DND-41 (cell line): ENCODE data around the gene LRRC3.

Source experiments
- ATAC-seq: fragments of 200-7000 bp; cut with Tn5 transposase; 3 replicates; pipeline ENCODE4 v1.9.1; 2021; ENCODE audit warnings: low read depth; ENCODE audit not compliant: insufficient read depth
- DNase-seq: peaks from one replicate; pipeline ENCODE4 v3.0.0-alpha.2; 2020
- H2AFZ ChIP-seq: 2 replicates; pipeline ENCODE4 v1.6.0; 2012; ENCODE audit warnings: low read depth, low read length
- H3K27ac ChIP-seq: 2 replicates; pipeline ENCODE4 v1.5.1; 2012; ENCODE audit warnings: low read length, inconsistent platforms
- H3K27me3 ChIP-seq: fragments of 200-600 bp; sonication (generic); 2 replicates; pipeline ENCODE4 v1.6.0; 2012; ENCODE audit warnings: low read length, mild to moderate bottlenecking, inconsistent platforms; ENCODE audit not compliant: insufficient read depth, poor library complexity
- H3K36me3 ChIP-seq: 2 replicates; pipeline ENCODE4 v1.5.1; 2012; ENCODE audit warnings: low read length, inconsistent platforms; ENCODE audit not compliant: insufficient read depth
- H3K4me1 ChIP-seq: 2 replicates; pipeline ENCODE4 v1.5.1; 2012; ENCODE audit warnings: mild to moderate bottlenecking, low read length; ENCODE audit not compliant: insufficient read depth
- H3K4me2 ChIP-seq: 2 replicates; pipeline ENCODE4 v1.6.0; 2012; ENCODE audit warnings: mild to moderate bottlenecking, moderate library complexity, low read length, inconsistent platforms; ENCODE audit not compliant: insufficient read depth
- H3K4me3 ChIP-seq, 2 experiments: fragments of 200-600 bp in 1 of 2; shearing (Covaris generic) in 1 of 2; 2 replicates each; pipeline ENCODE4 v1.5.1; 2012 to 2016; ENCODE audit warnings: inconsistent platforms in 2 of 2, low read length in 2 of 2, mild to moderate bottlenecking in 2 of 2, low read depth in 1 of 2, moderate library complexity in 1 of 2
- H3K79me2 ChIP-seq: 2 replicates; pipeline ENCODE4 v1.6.0; 2012; ENCODE audit warnings: low read length, inconsistent platforms; ENCODE audit not compliant: insufficient read depth
- H3K9ac ChIP-seq: 2 replicates; pipeline ENCODE4 v1.6.0; 2012; ENCODE audit warnings: low read depth, mild to moderate bottlenecking, inconsistent platforms, low read length, moderate library complexity
- H3K9me3 ChIP-seq: 2 replicates; pipeline ENCODE4 v1.5.1; 2012; ENCODE audit warnings: low read length, moderate library complexity, mild to moderate bottlenecking, inconsistent platforms; ENCODE audit not compliant: insufficient read depth, severe bottlenecking
- H4K20me1 ChIP-seq: 2 replicates; pipeline ENCODE4 v1.6.0; 2012; ENCODE audit warnings: low read length; ENCODE audit not compliant: insufficient read depth
- CTCF ChIP-seq: IDR thresholded peaks from 2 replicates; pipeline ENCODE4 v1.5.1; 2012; ENCODE audit warnings: borderline replicate concordance, low read length, moderate library complexity, mild to moderate bottlenecking; ENCODE audit not compliant: poor library complexity, severe bottlenecking; ENCODE audit errors: extremely low read depth
- EZH2 ChIP-seq: IDR thresholded peaks from 3 replicates; pipeline ENCODE4 v1.6.1; 2012; ENCODE audit warnings: borderline replicate concordance, low read depth, mild to moderate bottlenecking, moderate library complexity, low read length, inconsistent platforms; ENCODE audit not compliant: severe bottlenecking

Gene LRRC3

DNA sequence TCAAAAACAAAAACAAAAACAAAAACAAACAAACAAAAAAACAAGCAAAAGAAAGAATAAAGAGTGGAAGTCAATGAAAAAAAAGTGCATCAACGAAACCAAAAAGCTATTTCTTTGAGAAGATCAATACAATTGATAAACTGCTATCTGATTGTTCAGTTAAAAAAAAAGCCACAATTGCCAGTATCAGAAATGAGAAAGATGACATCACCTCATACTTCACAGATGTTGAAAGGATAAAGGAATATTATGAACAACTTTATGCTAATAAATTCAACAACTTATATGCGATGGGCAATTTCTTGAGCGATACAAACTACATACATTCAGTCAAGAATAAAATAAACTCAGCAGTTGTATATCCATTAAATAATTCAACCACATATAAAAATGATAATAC, 2.2 kb upstream of the LRRC3 start:
- Histone ChIP-seq H3K4me2 (no peak overlapping the region), H3K4me3 (no peak overlapping the region), H3K79me2 (no peaks in the 10 kb centered on the region), H2AFZ (no peak overlapping the region), H3K36me3 (no peaks in the 10 kb centered on the region), H3K9me3 (peaks cover 8% of the 10 kb centered on the region), H3K27ac (no peak overlapping the region), H3K4me1 (peaks cover 10% of the 10 kb centered on the region), H4K20me1 (no peaks in the 10 kb centered on the region; the same call in 1 of the 2 replicates), H3K27me3 (peaks cover 6% of the 10 kb centered on the region), H3K9ac (no peak overlapping the region)
- no peak for TF ChIP-seq CTCF
- no peak for TF ChIP-seq EZH2
- ATAC-seq (no peak), DNase-seq (no peak)

- ATAC-seq (no peak), DNase-seq (no peak)
- peaks cover 6% of the 10 kb centered on the region for H3K27me3 ChIP-seq
- H2AFZ ChIP-seq = no peak overlapping the region
- no peak for TF ChIP-seq EZH2
- no peak for TF ChIP-seq CTCF
- no peak overlapping the region for H3K27ac ChIP-seq
- H3K9ac ChIP-seq = no peak overlapping the region
- peaks cover 10% of the 10 kb centered on the region for H3K4me1 ChIP-seq
- H3K9me3 ChIP-seq = peaks cover 8% of the 10 kb centered on the region
- H3K36me3 ChIP-seq = no peaks in the 10 kb centered on the region
- no peak overlapping the region for H3K4me2 ChIP-seq
- no peaks in the 10 kb centered on the region; the same call in 1 of the 2 replicates for H4K20me1 ChIP-seq
- no peak overlapping the region for H3K4me3 ChIP-seq
- H3K79me2 ChIP-seq = no peaks in the 10 kb centered on the region
Observed at GRCh38 chr21:44454058-44454457, 1.3 kb upstream of the LRRC3 start.

DNA sequence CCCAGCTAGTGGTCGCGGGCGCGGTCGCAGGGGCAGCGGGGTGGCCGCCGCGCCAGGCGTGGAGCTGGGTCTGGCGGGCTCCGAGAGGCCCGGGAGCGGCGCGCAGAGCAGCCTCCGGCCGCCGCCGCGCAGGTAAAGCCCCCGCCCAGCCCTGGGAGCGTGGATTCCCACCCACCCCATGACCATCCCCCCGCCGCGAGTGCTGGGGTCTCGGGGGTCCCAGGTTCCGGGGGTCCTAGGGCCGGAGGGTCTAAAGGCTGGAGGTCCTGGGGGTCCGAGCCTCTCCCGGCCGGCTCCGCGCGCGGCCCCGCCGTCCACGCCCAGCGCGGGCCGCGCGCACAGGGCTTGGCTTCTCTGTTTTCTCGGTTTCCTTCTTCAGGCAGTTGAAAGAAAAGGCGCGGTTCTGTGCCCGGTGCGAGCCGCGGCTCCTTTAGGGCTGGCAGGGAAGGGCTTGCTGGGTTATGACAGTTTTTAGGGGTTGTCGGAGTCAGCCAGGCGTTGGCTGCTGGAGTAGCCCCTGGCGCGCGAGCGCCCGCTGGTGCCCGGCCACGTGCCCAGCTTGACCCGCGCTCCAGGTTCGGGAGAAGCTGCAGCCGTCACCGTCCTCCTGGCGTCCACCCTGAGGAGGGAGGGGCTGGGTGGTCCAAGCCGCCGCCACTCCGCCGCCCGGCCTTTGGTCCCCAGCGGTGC, 359 bp downstream of the LRRC3 start:
- ATAC-seq (peak; percentile 59), DNase-seq (peak; percentile 50)
- no peaks in the 10 kb centered on the region for H3K79me2 ChIP-seq
- H3K4me3 ChIP-seq = peak overlapping the region; percentile 24 to 53; a peak in 3 of 4 replicates
- no peaks in the 10 kb centered on the region for H3K36me3 ChIP-seq
- H3K27ac ChIP-seq = no peak overlapping the region
- peak overlapping the region; percentile 43; the same call in 1 of the 2 replicates for H3K9ac ChIP-seq
- H3K4me2 ChIP-seq = peak overlapping the region; percentile 67
- H3K9me3 ChIP-seq = peaks cover 8% of the 10 kb centered on the region
- H3K27me3 ChIP-seq = peaks cover 6% of the 10 kb centered on the region
- peaks cover 10% of the 10 kb centered on the region for H3K4me1 ChIP-seq
- peak overlapping the region; percentile 51; the same call in 1 of the 2 replicates for H2AFZ ChIP-seq
- H4K20me1 ChIP-seq = peaks cover 4% of the 10 kb centered on the region; the same call in 1 of the 2 replicates
- no peak for TF ChIP-seq CTCF
- no peak for TF ChIP-seq EZH2
